OCI-LY3 (cell line): ENCODE data around the gene MAST1.

ENCODE experiments used
- CTCF ChIP-seq: fragments of 200-600, 300-600 bp; sonication (generic); IDR thresholded peaks from 2 replicates; pipeline ENCODE4 v1.5.1; 2014; ENCODE audit warnings: antibody characterized with exemption, low read length, low read depth
- EZH2phosphoT487 ChIP-seq: fragments of 200-600 bp; shearing (Covaris generic); IDR thresholded peaks from 2 replicates; pipeline ENCODE4 v1.6.1; 2018; ENCODE audit warnings: antibody characterized with exemption, mixed run types, low read depth

GRCh38 chr19:12794196-12794941 lies 43.9 kb upstream of the MAST1 start:
- TF ChIP-seq CTCF (0 out of 2 replicates have a peak, but pooled peaks have one; percentile 1), EZH2phosphoT487 (no peak)
